K562 (cell line): ENCODE measurements around the gene VEGFC. TPM values are rescaled to one million over a fixed set of nuclear protein-coding genes. Genes with fewer than 3 reads are reported as not detected.

ENCODE experiments used
- ATAC-seq: fragments of 200-7000 bp; cut with Tn5 transposase; 3 replicates; pipeline ENCODE4 v1.9.1; 2020; ENCODE audit warnings: moderate library complexity
- BruUV-seq: library from RNA; stranded (reverse); fragments of 400-500 nt; replicated peaks from 2 replicates; lab custom pipeline; 2021; lab: Mats Ljungman, UMichigan
- CTCF ChIA-PET: fragments of 300-600 bp; formaldehyde crosslinking; extraction: SDS; loops from one replicate; lab custom pipeline; 2021; ENCODE audit warnings: low intra/inter-chr PET ratio; lab: Yijun Ruan, JAX
- POLR2A ChIA-PET: fragments of 300-600, 350-650 bp; sonication (Branson Sonifier 250); formaldehyde crosslinking; extraction: SDS; loops from one replicate; lab custom pipeline; 2021; ENCODE audit warnings: antibody characterized with exemption, inconsistent platforms; lab: Yijun Ruan, JAX
- DNase-seq, 4 experiments: peaks; one replicate each; pipeline versions ENCODE4 v3.0.0 to v3.0.0-alpha.2; 2011 to 2018; ENCODE audit warnings: low spot score in 3 of 4, mixed read lengths in 3 of 4; ENCODE audit errors: extremely low read depth in 1 of 4
- FAIRE-seq: peaks from 2 replicates; lab custom pipeline; 2011; peaks lifted over from hg19 to GRCh38; lab: Jason Lieb, UNC
- H2AFZ ChIP-seq: 2 replicates; pipeline ENCODE4 v1.6.0; 2011; ENCODE audit warnings: low read depth, low read length, control low read depth, inconsistent platforms
- H3K27ac ChIP-seq: fragments of 200-600 bp; 3 replicates; pipeline ENCODE4 v1.8.0; 2011; ENCODE audit warnings: low read depth, mild to moderate bottlenecking, control low read depth, inconsistent platforms, low read length, moderate library complexity, mixed read lengths; ENCODE audit errors: extremely low read depth
- H3K27me3 ChIP-seq, 2 experiments: fragments of 300-600 bp in 1 of 2; 2 replicates in 1 of 2; 3 replicates in 1 of 2; pipeline versions ENCODE4 v1.6.0 to v1.8.0; 2011; ENCODE audit warnings: inconsistent platforms in 2 of 2, low read length in 2 of 2, mild to moderate bottlenecking in 1 of 2, mixed read lengths in 1 of 2, moderate library complexity in 1 of 2; ENCODE audit not compliant: control insufficient read depth in 2 of 2, insufficient read depth in 2 of 2
- H3K36me3 ChIP-seq: fragments of 300-600 bp; 3 replicates; pipeline ENCODE4 v1.8.0; 2011; ENCODE audit warnings: mild to moderate bottlenecking, low read length, inconsistent platforms; ENCODE audit not compliant: control insufficient read depth, insufficient read depth
- H3K4me1 ChIP-seq, 2 experiments: fragments of 200-600 bp in 1 of 2; replicated peaks in 1 of 2; 2 replicates in 1 of 2; 3 replicates in 1 of 2; pipeline versions ENCODE4 v1.5.1 to v1.8.0; 2011; ENCODE audit warnings: inconsistent platforms in 2 of 2, low read length in 2 of 2, mild to moderate bottlenecking in 1 of 2, mixed read lengths in 1 of 2, moderate library complexity in 1 of 2; ENCODE audit not compliant: control insufficient read depth in 2 of 2, insufficient read depth in 2 of 2
- H3K4me2 ChIP-seq: 2 replicates; pipeline ENCODE4 v1.6.1; 2011; ENCODE audit warnings: low read length, control low read depth, inconsistent platforms, mixed read lengths; ENCODE audit not compliant: insufficient read depth
- H3K4me3 ChIP-seq: fragments of 200-600 bp; sonication (generic), shearing (Covaris generic); 2 replicates; pipeline ENCODE4 v1.5.1; 2016; ENCODE audit warnings: control low read depth, inconsistent platforms
- H3K79me2 ChIP-seq: fragments of 200-600 bp; 3 replicates; pipeline ENCODE4 v1.8.0; 2011; ENCODE audit warnings: low read length, inconsistent platforms; ENCODE audit not compliant: control insufficient read depth, insufficient read depth
- H3K9ac ChIP-seq, 2 experiments: 2 replicates each; pipeline versions ENCODE4 v1.6.0 to v1.6.1; 2011; ENCODE audit warnings: low read depth in 2 of 2, low read length in 2 of 2, control low read depth in 1 of 2, inconsistent platforms in 1 of 2, mild to moderate bottlenecking in 1 of 2, mixed read lengths in 1 of 2; ENCODE audit not compliant: insufficient read depth in 1 of 2
- H3K9me1 ChIP-seq: one replicate; pipeline ENCODE4 v1.6.0; 2011; ENCODE audit warnings: inconsistent platforms, mild to moderate bottlenecking, low read length, moderate library complexity; ENCODE audit not compliant: control insufficient read depth, insufficient read depth
- H3K9me3 ChIP-seq: replicated peaks from 2 replicates; pipeline ENCODE4 v1.5.1; 2011; ENCODE audit warnings: low read depth, low read length, inconsistent platforms; ENCODE audit not compliant: control insufficient read depth, insufficient read depth
- H4K20me1 ChIP-seq: replicated peaks from 2 replicates; pipeline ENCODE4 v1.6.1; 2011; ENCODE audit warnings: low read length, inconsistent platforms, mixed read lengths; ENCODE audit not compliant: control insufficient read depth, insufficient read depth
- BRCA1 ChIP-seq, 2 experiments: fragments of 450-650 bp in 1 of 2; sonication (generic) in 1 of 2; formaldehyde crosslinking in 1 of 2; IDR thresholded peaks; 2 replicates each; pipeline versions ENCODE4 v1.5.0 to v1.6.1; 2017 to 2020; ENCODE audit warnings: mild to moderate bottlenecking in 1 of 2, missing genetic modification reagents in 1 of 2
- GABPA ChIP-seq: fragments of 200-800 bp; sonication (Bioruptor generic); conservative IDR thresholded peaks from 2 replicates; pipeline ENCODE4 v1.6.1; 2016; ENCODE audit warnings: low read depth, missing genetic modification characterization, missing compliant biosample characterization
- HMGN3 ChIP-seq: IDR thresholded peaks from 2 replicates; pipeline ENCODE4 v1.6.1; 2011; ENCODE audit warnings: borderline replicate concordance, low read depth, mild to moderate bottlenecking, mixed read lengths, low read length; ENCODE audit not compliant: insufficient read length; ENCODE audit errors: extremely low read depth
- KDM2B ChIP-seq: fragments of 250-450 bp; sonication (Bioruptor Pico); IDR thresholded peaks from 2 replicates; pipeline ENCODE4 v1.8.0; 2021; ENCODE audit warnings: mild to moderate bottlenecking, moderate library complexity
- LCOR ChIP-seq: sonication (generic); formaldehyde crosslinking; IDR thresholded peaks from 2 replicates; pipeline ENCODE4 v1.8.0; 2022; ENCODE audit warnings: mild to moderate bottlenecking, missing genetic modification reagents
- MYC ChIP-seq, 2 experiments: fragments of 250-450 bp in 1 of 2; sonication (Bioruptor Pico) in 1 of 2; IDR thresholded peaks; 2 replicates each; pipeline versions ENCODE4 v1.5.1 to v1.6.1; 2012 to 2021; ENCODE audit warnings: low read depth in 2 of 2, borderline replicate concordance in 1 of 2, improper control_type of control experiment in 1 of 2, low read length in 1 of 2, mild to moderate bottlenecking in 1 of 2, moderate library complexity in 1 of 2
- RFX1 ChIP-seq: fragments of 450-650 bp; IDR thresholded peaks from 2 replicates; pipeline ENCODE4 v1.6.1; 2016; ENCODE audit warnings: mild to moderate bottlenecking, moderate library complexity
- ZBTB8A ChIP-seq: fragments of 450-650 bp; IDR thresholded peaks from 2 replicates; pipeline ENCODE4 v1.6.1; 2018; ENCODE audit warnings: mild to moderate bottlenecking, moderate library complexity; ENCODE audit not compliant: partially characterized antibody
- ZNF282 ChIP-seq: sonication (generic); formaldehyde crosslinking; IDR thresholded peaks from 2 replicates; pipeline ENCODE4 v1.8.1; 2023; ENCODE audit warnings: missing genetic modification reagents
- WGBS: fragments of 100-300 bp; shearing (Covaris generic); methylation state at CpG from one replicate; pipeline ENCODE4 v1.1.6; 2016; ENCODE audit warnings: low coverage, mixed read lengths; ENCODE audit not compliant: insufficient coverage; ENCODE audit errors: missing lambda C conversion rate; 5-methylcytosine and 5-hydroxymethylcytosine counted together
- in situ Hi-C: fragments of 300-500 bp; cut with MboI; formaldehyde crosslinking; loops from 4 replicates; pipeline ENCODE4 v1.15.0; 2018; ENCODE audit warnings: inconsistent platforms, mixed read lengths
- intact Hi-C: fragments of 100-400 bp; cut with micrococcal nuclease; formaldehyde crosslinking; loops from 2 replicates; pipeline ENCODE4 v1.14.2; 2022
- polyA plus RNA-seq, 8 experiments: library from polyadenylated mRNA; depleted of rRNA in 4 of 8; stranded (reverse) in 5 of 8; unstranded in 3 of 8; fragments of >200 nt; fragmentation: Nextera tagmentation in 2 of 8; fragmentation: Illumina TruSeq in 1 of 8; extraction: Ambion mirVana in 2 of 8; extraction: Trizol in 1 of 8; gene quantifications; 2 replicates each; pipeline versions ENCODE4 v1.2.1 to v1.2.3, GENCODE V29; 2011 to 2014; ENCODE audit warnings: inconsistent platforms in 1 of 8, missing spikeins in 1 of 8
- total RNA-seq, 7 experiments: library from RNA; depleted of rRNA in 6 of 7; stranded (reverse); fragments of >200 nt in 6 of 7; fragmentation: Illumina TruSeq in 2 of 7; extraction: Trizol in 2 of 7; gene quantifications; 2 replicates each; pipeline versions ENCODE4 v1.2.1 to v1.2.3, GENCODE V29; 2011 to 2021; ENCODE audit warnings: low replicate concordance in 1 of 7
- TF ChIP-seq, protein P1 (sequence below): fragments of 250-450 bp; sonication (Bioruptor Pico); IDR thresholded peaks from 2 replicates; pipeline ENCODE4 v1.8.0; 2021; ENCODE audit warnings: borderline replicate concordance, mild to moderate bottlenecking, moderate library complexity; ENCODE audit not compliant: poor library complexity, severe bottlenecking
- TF ChIP-seq, protein P2 (sequence below): fragments of 250-450 bp; sonication (Bioruptor Pico); IDR thresholded peaks from 2 replicates; pipeline ENCODE4 v1.4.0; 2020; ENCODE audit warnings: mild to moderate bottlenecking
- TF ChIP-seq, protein P3 (sequence below), 2 experiments: fragments of 450-650 bp; IDR thresholded peaks; 2 replicates each; pipeline ENCODE4 v1.6.1; 2018; ENCODE audit warnings: mild to moderate bottlenecking in 2 of 2, low read depth in 1 of 2; ENCODE audit not compliant: partially characterized antibody in 2 of 2
- TF ChIP-seq, protein P4 (sequence below): sonication (generic); formaldehyde crosslinking; IDR thresholded peaks from 2 replicates; pipeline ENCODE4 v1.8.1; 2023; ENCODE audit warnings: mild to moderate bottlenecking, missing genetic modification reagents

Gene VEGFC
- total and polyA plus RNA-seq, 9 of the 15 experiments (the other 6 are each of a cell fraction or from before 2014, with no cell fraction given) = not detected

DNA sequence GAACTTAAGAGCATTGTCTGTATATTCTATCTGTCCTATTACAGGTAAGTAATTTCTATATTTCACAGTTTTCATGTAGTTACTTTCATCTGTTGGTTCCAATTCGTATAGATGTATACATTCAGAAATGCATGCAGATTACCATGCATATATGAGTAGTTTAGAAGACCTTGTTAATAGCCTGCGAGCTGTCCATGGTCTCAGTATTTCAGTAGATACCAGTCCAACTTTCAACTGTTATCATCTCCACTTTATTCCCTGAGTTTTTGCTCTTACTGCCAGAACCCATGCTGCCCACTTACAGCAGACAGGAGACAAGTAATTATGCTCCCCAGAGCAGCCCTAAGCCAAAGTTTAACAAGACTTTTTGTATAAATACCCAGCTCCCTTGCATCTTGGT is 37.7 kb downstream of the VEGFC start:
- in situ Hi-C loops (no loop called here), intact Hi-C loops (no loop called here)
- Histone ChIP-seq H3K4me3 (no peak overlapping the region), H3K4me2 (no peak overlapping the region), H3K9me1 (no peaks in the 10 kb centered on the region), H3K79me2 (no peaks in the 10 kb centered on the region), H4K20me1 (no peaks in the 10 kb centered on the region), H3K36me3 (no peaks in the 10 kb centered on the region), H3K9me3 (no peaks in the 10 kb centered on the region), H3K27me3 (no peaks in the 10 kb centered on the region), H3K4me1 (no peaks in the 10 kb centered on the region), H3K27ac (no peak overlapping the region), H2AFZ (no peak overlapping the region), H3K9ac (no peak overlapping the region)
- DNase-seq (no peak), FAIRE-seq (no peak), ATAC-seq (no peak)
- CTCF ChIA-PET = no interaction called here
- WGBS = 0% methylated on average over 2 of the region's 2 CpGs
- no TSS peak for BruUV-seq
- POLR2A ChIA-PET = no interaction called here
- TF ChIP-seq, protein P1, sequence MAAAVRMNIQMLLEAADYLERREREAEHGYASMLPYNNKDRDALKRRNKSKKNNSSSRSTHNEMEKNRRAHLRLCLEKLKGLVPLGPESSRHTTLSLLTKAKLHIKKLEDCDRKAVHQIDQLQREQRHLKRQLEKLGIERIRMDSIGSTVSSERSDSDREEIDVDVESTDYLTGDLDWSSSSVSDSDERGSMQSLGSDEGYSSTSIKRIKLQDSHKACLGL = no peak
- TF ChIP-seq, protein P2, sequence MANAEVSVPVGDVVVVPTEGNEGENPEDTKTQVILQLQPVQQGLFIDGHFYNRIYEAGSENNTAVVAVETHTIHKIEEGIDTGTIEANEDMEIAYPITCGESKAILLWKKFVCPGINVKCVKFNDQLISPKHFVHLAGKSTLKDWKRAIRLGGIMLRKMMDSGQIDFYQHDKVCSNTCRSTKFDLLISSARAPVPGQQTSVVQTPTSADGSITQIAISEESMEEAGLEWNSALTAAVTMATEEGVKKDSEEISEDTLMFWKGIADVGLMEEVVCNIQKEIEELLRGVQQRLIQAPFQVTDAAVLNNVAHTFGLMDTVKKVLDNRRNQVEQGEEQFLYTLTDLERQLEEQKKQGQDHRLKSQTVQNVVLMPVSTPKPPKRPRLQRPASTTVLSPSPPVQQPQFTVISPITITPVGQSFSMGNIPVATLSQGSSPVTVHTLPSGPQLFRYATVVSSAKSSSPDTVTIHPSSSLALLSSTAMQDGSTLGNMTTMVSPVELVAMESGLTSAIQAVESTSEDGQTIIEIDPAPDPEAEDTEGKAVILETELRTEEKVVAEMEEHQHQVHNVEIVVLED (CRISPR knock-in tag) = no peak
- TF ChIP-seq MYC (IDR thresholded peaks at IDR 0.05; ENCODE audit: low read depth, low read length) = no peak
- no peak for TF ChIP-seq MYC (CRISPR knock-in tag; IDR thresholded peaks at IDR 0.05; ENCODE audit: borderline replicate concordance, low read depth)
- TF ChIP-seq BRCA1 (IDR thresholded peaks at IDR 0.05) = no peak
- no peak for TF ChIP-seq BRCA1 (CRISPR knock-in tag; IDR thresholded peaks at IDR 0.05)
- TF ChIP-seq, protein P3, sequence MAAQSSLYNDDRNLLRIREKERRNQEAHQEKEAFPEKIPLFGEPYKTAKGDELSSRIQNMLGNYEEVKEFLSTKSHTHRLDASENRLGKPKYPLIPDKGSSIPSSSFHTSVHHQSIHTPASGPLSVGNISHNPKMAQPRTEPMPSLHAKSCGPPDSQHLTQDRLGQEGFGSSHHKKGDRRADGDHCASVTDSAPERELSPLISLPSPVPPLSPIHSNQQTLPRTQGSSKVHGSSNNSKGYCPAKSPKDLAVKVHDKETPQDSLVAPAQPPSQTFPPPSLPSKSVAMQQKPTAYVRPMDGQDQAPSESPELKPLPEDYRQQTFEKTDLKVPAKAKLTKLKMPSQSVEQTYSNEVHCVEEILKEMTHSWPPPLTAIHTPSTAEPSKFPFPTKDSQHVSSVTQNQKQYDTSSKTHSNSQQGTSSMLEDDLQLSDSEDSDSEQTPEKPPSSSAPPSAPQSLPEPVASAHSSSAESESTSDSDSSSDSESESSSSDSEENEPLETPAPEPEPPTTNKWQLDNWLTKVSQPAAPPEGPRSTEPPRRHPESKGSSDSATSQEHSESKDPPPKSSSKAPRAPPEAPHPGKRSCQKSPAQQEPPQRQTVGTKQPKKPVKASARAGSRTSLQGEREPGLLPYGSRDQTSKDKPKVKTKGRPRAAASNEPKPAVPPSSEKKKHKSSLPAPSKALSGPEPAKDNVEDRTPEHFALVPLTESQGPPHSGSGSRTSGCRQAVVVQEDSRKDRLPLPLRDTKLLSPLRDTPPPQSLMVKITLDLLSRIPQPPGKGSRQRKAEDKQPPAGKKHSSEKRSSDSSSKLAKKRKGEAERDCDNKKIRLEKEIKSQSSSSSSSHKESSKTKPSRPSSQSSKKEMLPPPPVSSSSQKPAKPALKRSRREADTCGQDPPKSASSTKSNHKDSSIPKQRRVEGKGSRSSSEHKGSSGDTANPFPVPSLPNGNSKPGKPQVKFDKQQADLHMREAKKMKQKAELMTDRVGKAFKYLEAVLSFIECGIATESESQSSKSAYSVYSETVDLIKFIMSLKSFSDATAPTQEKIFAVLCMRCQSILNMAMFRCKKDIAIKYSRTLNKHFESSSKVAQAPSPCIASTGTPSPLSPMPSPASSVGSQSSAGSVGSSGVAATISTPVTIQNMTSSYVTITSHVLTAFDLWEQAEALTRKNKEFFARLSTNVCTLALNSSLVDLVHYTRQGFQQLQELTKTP (IDR thresholded peaks at IDR 0.05; ENCODE audit: low read depth in 1 of 2, partially characterized antibody in 2 of 2) = no peak
- no peak for TF ChIP-seq ZNF282 (CRISPR knock-in tag)
- TF ChIP-seq LCOR = no peak
- TF ChIP-seq ZBTB8A = no peak
- no peak for TF ChIP-seq GABPA (tag)
- TF ChIP-seq, protein P4, sequence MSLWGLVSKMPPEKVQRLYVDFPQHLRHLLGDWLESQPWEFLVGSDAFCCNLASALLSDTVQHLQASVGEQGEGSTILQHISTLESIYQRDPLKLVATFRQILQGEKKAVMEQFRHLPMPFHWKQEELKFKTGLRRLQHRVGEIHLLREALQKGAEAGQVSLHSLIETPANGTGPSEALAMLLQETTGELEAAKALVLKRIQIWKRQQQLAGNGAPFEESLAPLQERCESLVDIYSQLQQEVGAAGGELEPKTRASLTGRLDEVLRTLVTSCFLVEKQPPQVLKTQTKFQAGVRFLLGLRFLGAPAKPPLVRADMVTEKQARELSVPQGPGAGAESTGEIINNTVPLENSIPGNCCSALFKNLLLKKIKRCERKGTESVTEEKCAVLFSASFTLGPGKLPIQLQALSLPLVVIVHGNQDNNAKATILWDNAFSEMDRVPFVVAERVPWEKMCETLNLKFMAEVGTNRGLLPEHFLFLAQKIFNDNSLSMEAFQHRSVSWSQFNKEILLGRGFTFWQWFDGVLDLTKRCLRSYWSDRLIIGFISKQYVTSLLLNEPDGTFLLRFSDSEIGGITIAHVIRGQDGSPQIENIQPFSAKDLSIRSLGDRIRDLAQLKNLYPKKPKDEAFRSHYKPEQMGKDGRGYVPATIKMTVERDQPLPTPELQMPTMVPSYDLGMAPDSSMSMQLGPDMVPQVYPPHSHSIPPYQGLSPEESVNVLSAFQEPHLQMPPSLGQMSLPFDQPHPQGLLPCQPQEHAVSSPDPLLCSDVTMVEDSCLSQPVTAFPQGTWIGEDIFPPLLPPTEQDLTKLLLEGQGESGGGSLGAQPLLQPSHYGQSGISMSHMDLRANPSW (CRISPR knock-in tag) = no peak
- TF ChIP-seq HMGN3 = no peak
- no peak for TF ChIP-seq KDM2B (CRISPR knock-in tag)
- TF ChIP-seq RFX1 = no peak
